K562 (cell line): Measurements from ENCODE around the gene SCARF1. TPM values are rescaled to one million over a fixed set of nuclear protein-coding genes. Genes with fewer than 3 reads are reported as not detected.

ENCODE experiments used
- ATAC-seq: fragments of 200-7000 bp; cut with Tn5 transposase; 3 replicates; pipeline ENCODE4 v1.9.1; 2020; ENCODE audit warnings: moderate library complexity
- BruUV-seq: library from RNA; stranded (reverse); fragments of 400-500 nt; replicated peaks from 2 replicates; lab custom pipeline; 2021; lab: Mats Ljungman, UMichigan
- CTCF ChIA-PET: fragments of 300-600 bp; formaldehyde crosslinking; extraction: SDS; loops from one replicate; lab custom pipeline; 2021; ENCODE audit warnings: low intra/inter-chr PET ratio; lab: Yijun Ruan, JAX
- POLR2A ChIA-PET: fragments of 300-600, 350-650 bp; sonication (Branson Sonifier 250); formaldehyde crosslinking; extraction: SDS; loops from one replicate; lab custom pipeline; 2021; ENCODE audit warnings: antibody characterized with exemption, inconsistent platforms; lab: Yijun Ruan, JAX
- DNase-seq, 4 experiments: peaks; one replicate each; pipeline versions ENCODE4 v3.0.0 to v3.0.0-alpha.2; 2011 to 2018; ENCODE audit warnings: low spot score in 3 of 4, mixed read lengths in 3 of 4; ENCODE audit errors: extremely low read depth in 1 of 4
- FAIRE-seq: peaks from 2 replicates; lab custom pipeline; 2011; peaks lifted over from hg19 to GRCh38; lab: Jason Lieb, UNC
- H2AFZ ChIP-seq: 2 replicates; pipeline ENCODE4 v1.6.0; 2011; ENCODE audit warnings: low read depth, low read length, control low read depth, inconsistent platforms
- H3K27ac ChIP-seq: fragments of 200-600 bp; 3 replicates; pipeline ENCODE4 v1.8.0; 2011; ENCODE audit warnings: low read depth, mild to moderate bottlenecking, control low read depth, inconsistent platforms, low read length, moderate library complexity, mixed read lengths; ENCODE audit errors: extremely low read depth
- H3K27me3 ChIP-seq, 2 experiments: fragments of 300-600 bp in 1 of 2; 2 replicates in 1 of 2; 3 replicates in 1 of 2; pipeline versions ENCODE4 v1.6.0 to v1.8.0; 2011; ENCODE audit warnings: inconsistent platforms in 2 of 2, low read length in 2 of 2, mild to moderate bottlenecking in 1 of 2, mixed read lengths in 1 of 2, moderate library complexity in 1 of 2; ENCODE audit not compliant: control insufficient read depth in 2 of 2, insufficient read depth in 2 of 2
- H3K36me3 ChIP-seq: fragments of 300-600 bp; 3 replicates; pipeline ENCODE4 v1.8.0; 2011; ENCODE audit warnings: mild to moderate bottlenecking, low read length, inconsistent platforms; ENCODE audit not compliant: control insufficient read depth, insufficient read depth
- H3K4me1 ChIP-seq, 2 experiments: fragments of 200-600 bp in 1 of 2; replicated peaks in 1 of 2; 2 replicates in 1 of 2; 3 replicates in 1 of 2; pipeline versions ENCODE4 v1.5.1 to v1.8.0; 2011; ENCODE audit warnings: inconsistent platforms in 2 of 2, low read length in 2 of 2, mild to moderate bottlenecking in 1 of 2, mixed read lengths in 1 of 2, moderate library complexity in 1 of 2; ENCODE audit not compliant: control insufficient read depth in 2 of 2, insufficient read depth in 2 of 2
- H3K4me2 ChIP-seq: 2 replicates; pipeline ENCODE4 v1.6.1; 2011; ENCODE audit warnings: low read length, control low read depth, inconsistent platforms, mixed read lengths; ENCODE audit not compliant: insufficient read depth
- H3K4me3 ChIP-seq: fragments of 200-600 bp; sonication (generic), shearing (Covaris generic); 2 replicates; pipeline ENCODE4 v1.5.1; 2016; ENCODE audit warnings: control low read depth, inconsistent platforms
- H3K79me2 ChIP-seq: fragments of 200-600 bp; 3 replicates; pipeline ENCODE4 v1.8.0; 2011; ENCODE audit warnings: low read length, inconsistent platforms; ENCODE audit not compliant: control insufficient read depth, insufficient read depth
- H3K9ac ChIP-seq, 2 experiments: 2 replicates each; pipeline versions ENCODE4 v1.6.0 to v1.6.1; 2011; ENCODE audit warnings: low read depth in 2 of 2, low read length in 2 of 2, control low read depth in 1 of 2, inconsistent platforms in 1 of 2, mild to moderate bottlenecking in 1 of 2, mixed read lengths in 1 of 2; ENCODE audit not compliant: insufficient read depth in 1 of 2
- H3K9me1 ChIP-seq: one replicate; pipeline ENCODE4 v1.6.0; 2011; ENCODE audit warnings: inconsistent platforms, mild to moderate bottlenecking, low read length, moderate library complexity; ENCODE audit not compliant: control insufficient read depth, insufficient read depth
- H3K9me3 ChIP-seq: replicated peaks from 2 replicates; pipeline ENCODE4 v1.5.1; 2011; ENCODE audit warnings: low read depth, low read length, inconsistent platforms; ENCODE audit not compliant: control insufficient read depth, insufficient read depth
- H4K20me1 ChIP-seq: replicated peaks from 2 replicates; pipeline ENCODE4 v1.6.1; 2011; ENCODE audit warnings: low read length, inconsistent platforms, mixed read lengths; ENCODE audit not compliant: control insufficient read depth, insufficient read depth
- CBFA2T3 ChIP-seq: fragments of 450-650 bp; IDR thresholded peaks from 2 replicates; pipeline ENCODE4 v1.6.1; 2017
- MXI1 ChIP-seq: IDR thresholded peaks from 2 replicates; pipeline ENCODE4 v1.6.1; 2011; ENCODE audit warnings: low read depth, mild to moderate bottlenecking, improper control_type of control experiment, low read length
- POLR3G ChIP-seq: IDR thresholded peaks from 2 replicates; pipeline ENCODE4 v1.6.1; 2011; ENCODE audit not compliant: insufficient read length, insufficient replicate concordance; ENCODE audit errors: extremely low read depth
- SRSF3 ChIP-seq: fragments of 200-400 bp; formaldehyde crosslinking; IDR thresholded peaks from 2 replicates; pipeline ENCODE4 v1.6.1; 2016; ENCODE audit warnings: mild to moderate bottlenecking, low read length, moderate library complexity; ENCODE audit not compliant: insufficient read depth
- ZNF124 ChIP-seq: sonication (generic); formaldehyde crosslinking; IDR thresholded peaks from 2 replicates; pipeline ENCODE4 v1.8.1; 2022; ENCODE audit warnings: missing genetic modification reagents
- ZNF589 ChIP-seq: fragments of 200-800 bp; sonication (Bioruptor generic); IDR thresholded peaks from 2 replicates; pipeline ENCODE4 v1.6.1; 2016; ENCODE audit warnings: low read depth, missing genetic modification characterization, missing compliant biosample characterization
- ZNF766 ChIP-seq: fragments of 200-800 bp; sonication (Bioruptor generic); conservative IDR thresholded peaks from 2 replicates; pipeline ENCODE4 v1.6.1; 2016; ENCODE audit warnings: missing genetic modification characterization, missing compliant biosample characterization
- WGBS: fragments of 100-300 bp; shearing (Covaris generic); methylation state at CpG from one replicate; pipeline ENCODE4 v1.1.6; 2016; ENCODE audit warnings: low coverage, mixed read lengths; ENCODE audit not compliant: insufficient coverage; ENCODE audit errors: missing lambda C conversion rate; 5-methylcytosine and 5-hydroxymethylcytosine counted together
- in situ Hi-C: fragments of 300-500 bp; cut with MboI; formaldehyde crosslinking; loops from 4 replicates; pipeline ENCODE4 v1.15.0; 2018; ENCODE audit warnings: inconsistent platforms, mixed read lengths
- intact Hi-C: fragments of 100-400 bp; cut with micrococcal nuclease; formaldehyde crosslinking; loops from 2 replicates; pipeline ENCODE4 v1.14.2; 2022
- polyA plus RNA-seq, 8 experiments: library from polyadenylated mRNA; depleted of rRNA in 4 of 8; stranded (reverse) in 5 of 8; unstranded in 3 of 8; fragments of >200 nt; fragmentation: Nextera tagmentation in 2 of 8; fragmentation: Illumina TruSeq in 1 of 8; extraction: Ambion mirVana in 2 of 8; extraction: Trizol in 1 of 8; gene quantifications; 2 replicates each; pipeline versions ENCODE4 v1.2.1 to v1.2.3, GENCODE V29; 2011 to 2014; ENCODE audit warnings: inconsistent platforms in 1 of 8, missing spikeins in 1 of 8
- total RNA-seq, 7 experiments: library from RNA; depleted of rRNA in 6 of 7; stranded (reverse); fragments of >200 nt in 6 of 7; fragmentation: Illumina TruSeq in 2 of 7; extraction: Trizol in 2 of 7; gene quantifications; 2 replicates each; pipeline versions ENCODE4 v1.2.1 to v1.2.3, GENCODE V29; 2011 to 2021; ENCODE audit warnings: low replicate concordance in 1 of 7
- TF ChIP-seq, protein P1 (sequence below), 3 experiments: IDR thresholded peaks in 2 of 3; conservative IDR thresholded peaks in 1 of 3; 2 replicates each; pipeline ENCODE4 v1.5.1; 2011 to 2012; ENCODE audit warnings: low read length in 3 of 3, mild to moderate bottlenecking in 3 of 3, control low read depth in 2 of 3, improper control_type of control experiment in 1 of 3, inconsistent platforms in 1 of 3, low read depth in 1 of 3, mixed read lengths in 1 of 3, moderate library complexity in 1 of 3; ENCODE audit not compliant: insufficient read depth in 2 of 3
- TF ChIP-seq, protein P2 (sequence below): IDR thresholded peaks from 2 replicates; pipeline ENCODE4 v1.6.1; 2011; ENCODE audit warnings: borderline replicate concordance, low read depth, mild to moderate bottlenecking, moderate library complexity, low read length; ENCODE audit not compliant: insufficient read depth, poor library complexity, severe bottlenecking
- TF ChIP-seq, protein P3 (sequence below): fragments of 250-450 bp; sonication (Bioruptor Pico); IDR thresholded peaks from 2 replicates; pipeline ENCODE4 v1.5.0; 2021; ENCODE audit warnings: mild to moderate bottlenecking, moderate library complexity

Gene SCARF1
- total and polyA plus RNA-seq, 9 of the 15 experiments (the other 6 are each of a cell fraction or from before 2014, with no cell fraction given), result 0.04 to 2.1 (median 0.63) TPM

DNA sequence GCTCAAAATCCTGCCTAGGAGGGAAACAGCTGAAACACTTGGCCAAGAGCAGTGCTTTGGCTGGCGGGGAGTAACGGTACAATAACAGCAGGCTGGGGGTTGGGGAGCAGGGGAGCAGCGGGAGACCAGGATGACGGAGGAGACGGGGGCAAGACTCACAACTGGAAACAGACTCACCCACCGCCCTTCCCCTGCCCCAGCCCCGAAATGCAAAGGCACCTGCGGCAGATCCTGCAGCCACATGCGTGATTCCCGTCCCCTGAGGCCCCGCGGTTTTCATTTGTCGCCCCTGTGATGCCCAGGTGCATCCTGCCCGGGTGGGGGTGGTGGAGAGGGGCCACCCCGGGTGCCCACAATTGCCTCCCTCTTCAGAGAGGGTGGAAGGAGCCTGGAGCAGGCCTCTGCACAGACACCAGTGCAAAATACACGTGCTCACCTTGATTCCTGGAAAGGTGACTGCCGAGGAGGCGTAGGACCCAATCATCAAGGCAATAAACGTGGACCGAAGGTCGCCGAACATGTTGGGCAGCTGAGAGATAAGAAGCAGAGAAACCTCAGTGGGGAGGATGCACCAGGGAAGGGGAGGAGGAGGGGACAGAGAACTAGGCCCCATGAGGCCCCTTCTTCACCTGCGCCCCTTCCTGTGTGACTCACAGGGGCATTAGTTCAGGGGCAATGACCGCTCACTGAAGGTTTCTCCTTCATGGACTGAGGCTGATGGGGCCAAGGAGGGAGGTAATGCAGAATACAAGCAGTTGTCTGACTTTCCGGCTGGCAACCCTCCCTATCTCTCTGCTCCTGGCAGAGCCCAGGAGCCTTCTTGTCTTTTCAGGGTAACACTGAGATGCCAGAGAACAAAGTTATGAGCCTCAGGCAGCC, 52.5 kb downstream of the SCARF1 start:
- intact Hi-C loops, result no loop called here
- H3K79me2 ChIP-seq, result no peaks in the 10 kb centered on the region
- no peak overlapping the region; a peak in 1 of 4 replicates for H3K9ac ChIP-seq
- no peak overlapping the region for H2AFZ ChIP-seq
- H3K4me3 ChIP-seq, result no peak overlapping the region
- no TSS peak for BruUV-seq
- H3K36me3 ChIP-seq, result no peaks in the 10 kb centered on the region
- H3K27me3 ChIP-seq, result no peaks in the 10 kb centered on the region
- FAIRE-seq (peak; percentile 15), DNase-seq (peak in 3 of 4 experiments; percentile 29 to 43 (median 33)), ATAC-seq (no peak)
- WGBS, result 41% methylated on average over 16 of the region's 25 CpGs
- peaks cover 12 to 29% of the 10 kb centered on the region in 2 experiments; a peak in 4 of 5 replicates for H3K4me1 ChIP-seq
- CTCF ChIA-PET, result no interaction called here
- H3K4me2 ChIP-seq, result no peak overlapping the region
- no peaks in the 10 kb centered on the region for H3K9me3 ChIP-seq
- peaks cover 3% of the 10 kb centered on the region for H3K9me1 ChIP-seq
- no peak overlapping the region for H3K27ac ChIP-seq
- no peaks in the 10 kb centered on the region; the same call in 1 of the 2 replicates for H4K20me1 ChIP-seq
- in situ Hi-C loops, result no loop called here
- POLR2A ChIA-PET, result interaction anchor here (0.6 kb wide), 1 partner anchor 36 kb away, joined by 3 read pairs; the partner anchor contains the start of gene SLC43A2
- TF ChIP-seq ZNF766 (0 out of 2 replicates have a peak, but pooled peaks have one; percentile 44), SRSF3 (no peak), ZNF124 (CRISPR knock-in tag) (no peak), CBFA2T3 (peak; percentile 27; the same call in 1 of the 2 replicates), ZNF589 (no peak), POLR3G (no peak), MXI1 (no peak)
- TF ChIP-seq, protein P1, sequence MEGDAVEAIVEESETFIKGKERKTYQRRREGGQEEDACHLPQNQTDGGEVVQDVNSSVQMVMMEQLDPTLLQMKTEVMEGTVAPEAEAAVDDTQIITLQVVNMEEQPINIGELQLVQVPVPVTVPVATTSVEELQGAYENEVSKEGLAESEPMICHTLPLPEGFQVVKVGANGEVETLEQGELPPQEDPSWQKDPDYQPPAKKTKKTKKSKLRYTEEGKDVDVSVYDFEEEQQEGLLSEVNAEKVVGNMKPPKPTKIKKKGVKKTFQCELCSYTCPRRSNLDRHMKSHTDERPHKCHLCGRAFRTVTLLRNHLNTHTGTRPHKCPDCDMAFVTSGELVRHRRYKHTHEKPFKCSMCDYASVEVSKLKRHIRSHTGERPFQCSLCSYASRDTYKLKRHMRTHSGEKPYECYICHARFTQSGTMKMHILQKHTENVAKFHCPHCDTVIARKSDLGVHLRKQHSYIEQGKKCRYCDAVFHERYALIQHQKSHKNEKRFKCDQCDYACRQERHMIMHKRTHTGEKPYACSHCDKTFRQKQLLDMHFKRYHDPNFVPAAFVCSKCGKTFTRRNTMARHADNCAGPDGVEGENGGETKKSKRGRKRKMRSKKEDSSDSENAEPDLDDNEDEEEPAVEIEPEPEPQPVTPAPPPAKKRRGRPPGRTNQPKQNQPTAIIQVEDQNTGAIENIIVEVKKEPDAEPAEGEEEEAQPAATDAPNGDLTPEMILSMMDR (IDR thresholded peaks at IDR 0.05 in 2 of 3, conservative IDR thresholded peaks at IDR 0.05 in 1 of 3; ENCODE audit: insufficient read depth in 2 of 3, low read depth in 1 of 3, low read length in 3 of 3), result no peak
- TF ChIP-seq, protein P2, sequence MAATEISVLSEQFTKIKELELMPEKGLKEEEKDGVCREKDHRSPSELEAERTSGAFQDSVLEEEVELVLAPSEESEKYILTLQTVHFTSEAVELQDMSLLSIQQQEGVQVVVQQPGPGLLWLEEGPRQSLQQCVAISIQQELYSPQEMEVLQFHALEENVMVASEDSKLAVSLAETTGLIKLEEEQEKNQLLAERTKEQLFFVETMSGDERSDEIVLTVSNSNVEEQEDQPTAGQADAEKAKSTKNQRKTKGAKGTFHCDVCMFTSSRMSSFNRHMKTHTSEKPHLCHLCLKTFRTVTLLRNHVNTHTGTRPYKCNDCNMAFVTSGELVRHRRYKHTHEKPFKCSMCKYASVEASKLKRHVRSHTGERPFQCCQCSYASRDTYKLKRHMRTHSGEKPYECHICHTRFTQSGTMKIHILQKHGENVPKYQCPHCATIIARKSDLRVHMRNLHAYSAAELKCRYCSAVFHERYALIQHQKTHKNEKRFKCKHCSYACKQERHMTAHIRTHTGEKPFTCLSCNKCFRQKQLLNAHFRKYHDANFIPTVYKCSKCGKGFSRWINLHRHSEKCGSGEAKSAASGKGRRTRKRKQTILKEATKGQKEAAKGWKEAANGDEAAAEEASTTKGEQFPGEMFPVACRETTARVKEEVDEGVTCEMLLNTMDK, result no peak
- TF ChIP-seq, protein P3, sequence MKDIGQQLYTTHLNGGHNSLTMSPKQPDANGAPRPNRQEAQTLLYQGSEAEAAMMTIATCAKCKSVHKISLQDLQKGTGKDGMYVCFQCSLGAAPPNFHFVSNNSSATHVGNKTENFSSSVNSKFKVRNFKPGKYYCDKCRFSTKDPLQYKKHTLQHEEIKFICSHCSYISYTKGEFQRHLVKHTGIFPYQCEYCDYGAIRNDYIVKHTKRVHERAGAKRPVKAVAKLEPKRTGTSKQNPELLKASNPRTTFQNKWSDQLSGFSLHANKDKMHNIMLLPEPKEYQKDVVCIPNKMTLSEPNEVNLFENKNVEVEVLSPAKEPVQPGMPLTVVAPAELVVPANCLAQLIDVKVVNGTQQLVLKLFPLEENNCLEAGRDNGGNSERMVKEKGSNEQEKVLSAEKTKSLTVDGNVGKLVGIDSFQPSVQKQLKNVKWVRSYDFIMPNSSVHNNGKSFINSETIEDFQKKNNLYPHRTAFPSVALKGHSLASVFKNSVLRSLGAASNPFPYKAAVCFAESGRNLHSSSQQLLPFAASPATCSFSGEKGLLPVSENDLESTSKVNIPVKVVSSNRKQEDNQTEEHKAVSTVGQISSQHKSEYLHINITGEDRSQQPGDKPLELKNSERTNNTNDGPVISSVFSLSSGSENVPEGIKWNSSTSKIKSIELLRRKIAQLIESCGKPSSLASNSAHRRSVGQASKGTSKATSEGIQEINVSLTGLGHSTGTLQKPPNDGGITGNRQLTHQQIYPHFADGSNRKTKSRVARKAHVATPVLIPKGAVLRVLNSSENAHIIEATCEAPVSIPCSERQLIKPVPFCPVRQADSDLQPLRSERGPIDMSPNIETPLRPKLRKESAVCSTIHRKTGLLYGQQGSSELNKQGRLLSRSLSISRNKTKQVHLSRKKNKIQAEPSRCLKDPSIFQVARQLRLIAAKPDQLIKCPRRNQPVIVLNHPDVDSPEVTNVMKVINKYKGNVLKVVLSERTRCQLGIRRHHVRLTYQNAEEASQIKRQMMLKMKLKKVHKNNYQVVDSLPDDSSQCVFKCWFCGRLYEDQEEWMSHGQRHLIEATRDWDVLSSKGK (CRISPR knock-in tag), result no peak
